Progenitor cell of endocrine pancreas (in vitro differentiated cells): ENCODE results near the gene TPPP. TPM values are rescaled to one million over a fixed set of nuclear protein-coding genes. Genes with fewer than 3 reads are reported as not detected.

ENCODE experiments used
- DNase-seq: peaks from one replicate; pipeline ENCODE4 v3.0.0; 2021; ENCODE audit warnings: low spot score; ENCODE audit not compliant: unreplicated experiment
- H3K27ac Mint-ChIP-seq: 2 replicates; pipeline ENCODE4 v1.8.0; 2021; ENCODE audit warnings: mild to moderate bottlenecking, moderate library complexity, mixed read lengths
- H3K27me3 Mint-ChIP-seq: 2 replicates; pipeline ENCODE4 v1.8.0; 2021; ENCODE audit warnings: mixed read lengths
- H3K36me3 Mint-ChIP-seq: 2 replicates; pipeline ENCODE4 v1.8.0; 2022; ENCODE audit warnings: mixed read lengths; ENCODE audit not compliant: insufficient read depth
- H3K4me1 Mint-ChIP-seq: 2 replicates; pipeline ENCODE4 v1.8.0; 2021; ENCODE audit warnings: low read depth, mixed read lengths
- H3K4me3 Mint-ChIP-seq: 2 replicates; pipeline ENCODE4 v1.8.0; 2021; ENCODE audit warnings: low read depth, mild to moderate bottlenecking, moderate library complexity, mixed read lengths
- H3K9me3 Mint-ChIP-seq: 2 replicates; pipeline ENCODE4 v1.8.0; 2021; ENCODE audit warnings: low read depth, mixed read lengths
- CTCF ChIP-seq: fragments of 200-600 bp; sonication (generic); IDR thresholded peaks from one replicate; pipeline ENCODE4 v1.5.0; 2021; ENCODE audit warnings: antibody characterized with exemption, mild to moderate bottlenecking; ENCODE audit not compliant: unreplicated experiment
- total RNA-seq: library from RNA; stranded (reverse); gene quantifications from 2 replicates; pipeline ENCODE4 v1.2.1, GENCODE V29; 2021

TPPP gene
- total RNA-seq, 1 donor from 2014 or later: 2.9 TPM

DNA sequence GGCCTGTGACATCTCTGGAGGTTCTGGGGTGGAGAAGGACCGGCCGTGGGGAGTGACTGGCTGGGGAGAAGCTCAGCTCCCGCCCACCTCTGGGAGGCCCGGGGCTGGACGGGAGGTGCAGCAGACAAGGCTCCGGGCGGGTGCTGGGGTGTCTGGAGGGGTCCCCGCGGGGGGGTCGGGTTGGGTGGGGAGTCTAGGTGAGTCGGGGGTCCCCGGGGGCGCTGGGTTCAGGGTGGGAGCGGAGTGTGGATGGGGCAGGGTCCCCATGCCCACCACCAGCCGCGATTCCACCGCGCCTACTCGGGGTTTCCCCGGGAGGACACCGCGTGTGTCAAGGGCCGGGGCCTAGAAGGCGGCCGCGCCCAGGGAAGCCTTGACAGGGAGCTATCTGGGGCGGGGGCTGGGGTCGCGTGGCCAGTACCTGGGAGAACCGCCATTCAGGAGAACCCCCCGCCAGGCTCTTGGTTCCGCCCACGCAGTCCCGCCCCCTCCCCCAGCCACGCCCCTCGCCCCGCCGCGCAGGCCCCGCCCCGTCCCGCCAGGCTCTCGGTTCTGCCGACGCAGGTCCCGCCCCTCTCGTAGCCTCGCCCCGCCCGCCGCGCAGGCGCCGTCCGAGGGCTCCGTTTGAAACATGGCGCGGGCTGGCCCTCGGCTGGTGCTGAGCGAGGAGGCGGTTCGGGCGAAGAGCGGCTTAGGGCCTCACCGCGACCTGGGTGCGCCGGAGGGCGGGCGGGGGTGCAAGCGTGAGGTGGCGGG lies 81.2 kb downstream of the TPPP start, which contains the start of gene CEP72:
CEP72 (plus strand) TSS at position 610 of the 756 bp plus-strand sequence; CDS start at position 632, 22 bp downstream.
- Mint-ChIP-seq H3K27me3 (peaks cover 6% of the 10 kb centered on the region), H3K27ac (peak within 1 kb of the TSS; percentile 91), H3K36me3 (peaks cover 14% of the 10 kb centered on the region), H3K4me3 (peak within 1 kb of the TSS; percentile 83), H3K9me3 (peaks cover 5% of the 10 kb centered on the region), H3K4me1 (peaks cover 16% of the 10 kb centered on the region)
- peak; percentile 93 for DNase-seq
- no peak for TF ChIP-seq CTCF

GRCh38 chr5:610744-611730 lies 82.1 kb downstream of the TPPP start:
- DNase-seq: no peak
- H3K4me1 Mint-ChIP-seq: peaks cover 16% of the 10 kb centered on the region
- H3K36me3 Mint-ChIP-seq: peaks cover 14% of the 10 kb centered on the region
- H3K27ac Mint-ChIP-seq: no peak overlapping the region
- H3K4me3 Mint-ChIP-seq: peak overlapping the region; percentile 69
- peaks cover 5% of the 10 kb centered on the region for H3K9me3 Mint-ChIP-seq
- peaks cover 6% of the 10 kb centered on the region for H3K27me3 Mint-ChIP-seq
- TF ChIP-seq CTCF: no peak

DNA sequence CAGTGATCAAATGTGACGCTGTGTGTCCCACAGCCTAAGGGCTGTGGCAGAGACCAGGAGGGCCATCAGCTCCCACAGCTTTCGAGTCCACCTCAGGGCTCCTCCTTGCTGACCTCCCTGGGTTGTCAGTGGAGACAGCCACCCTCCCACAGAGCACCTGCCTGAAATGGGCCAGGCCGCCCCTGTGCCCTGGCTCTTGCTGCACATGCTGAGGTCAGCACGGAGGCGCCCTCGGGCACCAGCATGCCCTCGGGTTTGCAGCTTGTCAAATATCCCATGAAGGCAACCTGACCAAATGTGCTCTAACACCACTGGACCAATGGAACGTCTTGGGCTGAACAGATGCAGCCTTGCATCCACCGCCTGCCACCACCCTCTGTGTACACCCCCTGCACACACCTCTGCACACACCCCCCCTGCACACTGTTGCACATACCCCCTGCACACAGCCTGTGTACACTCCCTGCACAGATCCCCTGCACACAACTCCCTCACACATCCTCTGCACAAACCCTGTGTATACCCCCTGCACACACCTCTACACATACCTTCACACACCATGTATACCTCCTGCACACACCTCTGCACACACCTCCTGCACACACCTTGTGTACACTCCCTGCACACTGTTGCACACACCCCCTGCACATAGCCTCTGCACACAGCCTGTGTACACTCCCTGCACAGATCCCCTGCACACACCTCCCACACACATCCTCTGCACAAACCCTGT lies 83.0 kb downstream of the TPPP start:
- Mint-ChIP-seq H3K27ac (no peak overlapping the region), H3K4me1 (peaks cover 16% of the 10 kb centered on the region), H3K4me3 (peak overlapping the region; percentile 69), H3K9me3 (no peaks in the 10 kb centered on the region), H3K27me3 (peaks cover 9% of the 10 kb centered on the region), H3K36me3 (peaks cover 9% of the 10 kb centered on the region)
- TF ChIP-seq CTCF: no peak
- no peak for DNase-seq

Other genes with a start within 250 kb of the TPPP start
- 1.6 and 1.7 TPM in 2 replicates for gene SLC9A3, start 168.9 kb downstream of the TPPP start, total RNA-seq
- gene CEP72, start 81.0 kb downstream of the TPPP start, total RNA-seq: 24.8 and 26.9 TPM in 2 replicates
- 8.6 and 8.7 TPM in 2 replicates for gene ZDHHC11B, start 91.4 kb upstream of the TPPP start, total RNA-seq
- 44.3 and 47.6 TPM in 2 replicates for gene ZDHHC11, start 157.6 kb upstream of the TPPP start, total RNA-seq
- 69.0 and 69.2 TPM in 2 replicates for gene BRD9, start 199.4 kb upstream of the TPPP start, total RNA-seq
- 11.9 and 13.5 TPM in 2 replicates for gene TRIP13, start 199.5 kb upstream of the TPPP start, total RNA-seq